Natural killer cell (primary cell): ENCODE results near the gene MCTP2. TPM values are rescaled to one million over a fixed set of nuclear protein-coding genes. Genes with fewer than 3 reads are reported as not detected.
A peak's percentile ranks its signal among the peaks of the same experiment; 100 is the strongest.

Experiments used
- ATAC-seq, 3 donors: fragments of 150-1000 bp in 2 of 3; fragments of 200-7000 bp in 1 of 3; cut with Tn5 transposase; 1 replicate in 1 of 3; 2 replicates in 2 of 3; pipeline ENCODE4 v1.10.0; 2021; ENCODE audit warnings: mild to moderate bottlenecking in 2 of 3, moderate library complexity in 2 of 3
- DNase-seq, 2 donors: peaks; one replicate each; pipeline versions ENCODE4 v3.0.0 to v3.0.0-alpha.2; 2013 to 2021; ENCODE audit warnings: mixed read lengths in 1 of 2
- H3K27ac ChIP-seq: one replicate; pipeline ENCODE4 v1.5.1; 2013; ENCODE audit warnings: mild to moderate bottlenecking, low read length
- H3K27me3 ChIP-seq: one replicate; pipeline ENCODE4 v1.6.1; 2013; ENCODE audit warnings: low read length; ENCODE audit not compliant: control insufficient read depth, insufficient read depth
- H3K36me3 ChIP-seq: one replicate; pipeline ENCODE4 v1.6.1; 2013; ENCODE audit warnings: low read length; ENCODE audit not compliant: control insufficient read depth, insufficient read depth
- H3K4me1 ChIP-seq: one replicate; pipeline ENCODE4 v1.6.1; 2013; ENCODE audit warnings: low read length; ENCODE audit not compliant: control insufficient read depth, insufficient read depth
- H3K4me3 ChIP-seq: one replicate; pipeline ENCODE4 v1.5.1; 2013; ENCODE audit warnings: low read length
- H3K9me3 ChIP-seq: one replicate; pipeline ENCODE4 v1.6.1; 2013; ENCODE audit warnings: low read length; ENCODE audit not compliant: control insufficient read depth, insufficient read depth
- H3K27ac Mint-ChIP-seq, 2 donors: one replicate each; pipeline ENCODE4 v1.8.0; 2022; ENCODE audit warnings: mild to moderate bottlenecking in 2 of 2, mixed read lengths in 2 of 2, moderate library complexity in 1 of 2
- H3K27me3 Mint-ChIP-seq, 2 donors: one replicate each; pipeline ENCODE4 v1.8.0; 2022; ENCODE audit warnings: low read depth in 2 of 2, mixed read lengths in 2 of 2
- H3K36me3 Mint-ChIP-seq: one replicate; pipeline ENCODE4 v1.8.0; 2022; ENCODE audit warnings: mixed read lengths
- H3K4me1 Mint-ChIP-seq, 2 donors: one replicate each; pipeline ENCODE4 v1.8.0; 2022; ENCODE audit warnings: mixed read lengths in 2 of 2
- H3K4me3 Mint-ChIP-seq: one replicate; pipeline ENCODE4 v1.8.0; 2022; ENCODE audit warnings: mild to moderate bottlenecking, moderate library complexity, mixed read lengths
- H3K9me3 Mint-ChIP-seq, 2 donors: one replicate each; pipeline ENCODE4 v1.8.0; 2022; ENCODE audit warnings: mixed read lengths in 2 of 2
- WGBS: methylation state at CpG from one replicate; pipeline ENCODE4 v1.1.7; 2013; ENCODE audit warnings: missing lambda C conversion rate; ENCODE audit not compliant: insufficient coverage; 5-methylcytosine and 5-hydroxymethylcytosine counted together
- intact Hi-C: fragments of 100-400 bp; cut with micrococcal nuclease; formaldehyde crosslinking; loops from one replicate; pipeline ENCODE4 v1.14.2; 2022
- total RNA-seq, 4 donors: library from RNA; stranded (reverse); fragments of 120-200 nt in 1 of 4; gene quantifications; one replicate each; pipeline versions ENCODE4 v1.2.3 to v1.2.4, GENCODE V29; 2013 to 2022
- TF ChIP-seq, protein P1 (sequence below): fragments of 200-600 bp; IDR thresholded peaks from one replicate; pipeline ENCODE4 v1.8.0; 2022; ENCODE audit warnings: antibody characterized with exemption

Gene MCTP2
- total RNA-seq, 3 donors from 2014 or later (not counting 1 experiment from before 2014, with no cell fraction given): 235 to 312 (median 261) TPM

DNA sequence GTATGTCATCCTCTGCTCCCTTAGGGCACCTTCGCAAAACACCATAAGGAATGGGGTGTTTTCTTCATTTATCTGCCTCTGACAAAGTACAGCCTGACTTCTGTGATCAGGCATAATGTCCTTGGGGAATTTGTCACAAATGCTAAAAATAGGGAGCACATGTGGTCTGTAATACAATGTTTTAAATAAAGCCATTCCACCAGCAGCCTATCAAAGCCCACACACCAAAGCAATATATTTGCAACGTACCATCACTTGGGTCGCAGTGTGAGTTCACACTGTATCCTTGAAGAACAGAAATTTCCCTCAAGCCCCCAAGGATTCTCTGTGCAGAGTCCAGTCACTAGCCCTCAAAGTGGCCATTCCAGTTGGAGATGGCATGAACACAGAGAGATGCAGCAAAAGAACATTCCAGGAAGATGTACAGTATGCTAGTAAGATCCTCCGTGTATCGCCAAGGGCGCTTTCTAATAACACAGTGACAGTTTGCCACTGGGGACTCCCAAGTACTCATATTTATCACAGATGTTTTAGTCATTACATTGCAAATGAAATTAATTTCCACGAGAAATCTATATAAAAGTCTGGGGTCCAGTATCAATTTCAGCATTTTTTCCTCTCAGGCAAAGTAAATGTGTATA is 246.7 kb downstream of the MCTP2 start:
- ATAC-seq (no peak), DNase-seq (no peak)
- H3K4me3 Mint-ChIP-seq: no peak overlapping the region
- TF ChIP-seq, protein P1, sequence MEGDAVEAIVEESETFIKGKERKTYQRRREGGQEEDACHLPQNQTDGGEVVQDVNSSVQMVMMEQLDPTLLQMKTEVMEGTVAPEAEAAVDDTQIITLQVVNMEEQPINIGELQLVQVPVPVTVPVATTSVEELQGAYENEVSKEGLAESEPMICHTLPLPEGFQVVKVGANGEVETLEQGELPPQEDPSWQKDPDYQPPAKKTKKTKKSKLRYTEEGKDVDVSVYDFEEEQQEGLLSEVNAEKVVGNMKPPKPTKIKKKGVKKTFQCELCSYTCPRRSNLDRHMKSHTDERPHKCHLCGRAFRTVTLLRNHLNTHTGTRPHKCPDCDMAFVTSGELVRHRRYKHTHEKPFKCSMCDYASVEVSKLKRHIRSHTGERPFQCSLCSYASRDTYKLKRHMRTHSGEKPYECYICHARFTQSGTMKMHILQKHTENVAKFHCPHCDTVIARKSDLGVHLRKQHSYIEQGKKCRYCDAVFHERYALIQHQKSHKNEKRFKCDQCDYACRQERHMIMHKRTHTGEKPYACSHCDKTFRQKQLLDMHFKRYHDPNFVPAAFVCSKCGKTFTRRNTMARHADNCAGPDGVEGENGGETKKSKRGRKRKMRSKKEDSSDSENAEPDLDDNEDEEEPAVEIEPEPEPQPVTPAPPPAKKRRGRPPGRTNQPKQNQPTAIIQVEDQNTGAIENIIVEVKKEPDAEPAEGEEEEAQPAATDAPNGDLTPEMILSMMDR: no peak
- peaks cover 2 to 5% of the 10 kb centered on the region in 2 donors for H3K9me3 Mint-ChIP-seq
- H3K27ac Mint-ChIP-seq: no peak overlapping the region
- no peaks in the 10 kb centered on the region for H3K27me3 Mint-ChIP-seq
- peaks cover 41% of the 10 kb centered on the region for H3K36me3 Mint-ChIP-seq
- H3K4me1 Mint-ChIP-seq: peaks cover 7 to 8% of the 10 kb centered on the region in 2 donors
- H3K36me3 ChIP-seq: peaks cover 75% of the 10 kb centered on the region
- no peaks in the 10 kb centered on the region for H3K9me3 ChIP-seq
- no peaks in the 10 kb centered on the region for H3K4me1 ChIP-seq
- no peaks in the 10 kb centered on the region for H3K27me3 ChIP-seq
- 95% methylated on average over 7 of the region's 7 CpGs for WGBS
- no peak overlapping the region for H3K27ac ChIP-seq
- intact Hi-C loops: no loop called here
- no peak overlapping the region for H3K4me3 ChIP-seq

DNA sequence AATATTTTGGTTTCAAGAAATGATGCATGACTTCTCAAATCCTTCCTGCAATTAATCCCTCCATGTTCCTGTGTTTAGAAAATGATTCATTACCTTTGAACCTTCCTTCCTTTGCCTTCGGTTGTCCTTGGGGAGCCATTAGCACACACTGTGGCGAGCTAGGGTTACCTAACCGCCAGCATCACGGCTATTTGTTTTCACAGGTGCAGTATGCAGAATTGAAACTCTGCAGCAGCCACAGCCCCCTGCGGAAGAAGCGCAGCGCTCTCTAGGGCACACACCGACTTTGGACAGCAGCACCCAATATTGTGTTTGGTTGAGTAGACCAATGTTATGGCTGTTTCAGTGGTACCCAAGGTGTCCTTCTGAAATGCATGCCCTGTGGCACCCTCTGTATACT is 247.4 kb downstream of the MCTP2 start:
- ATAC-seq (no peak), DNase-seq (no peak)
- peaks cover 46% of the 10 kb centered on the region for H3K36me3 Mint-ChIP-seq
- H3K4me3 Mint-ChIP-seq: no peak overlapping the region
- Histone ChIP-seq H3K4me3 (no peak overlapping the region), H3K4me1 (no peaks in the 10 kb centered on the region), H3K9me3 (no peaks in the 10 kb centered on the region), H3K36me3 (peaks cover 72% of the 10 kb centered on the region), H3K27me3 (no peaks in the 10 kb centered on the region), H3K27ac (no peak overlapping the region)
- intact Hi-C loops: no loop called here
- TF ChIP-seq, protein P1: no peak
- WGBS: 83% methylated on average over 8 of the region's 8 CpGs
- peak overlapping the region in 1 of 2 donors; percentile 52 for H3K27ac Mint-ChIP-seq
- H3K9me3 Mint-ChIP-seq: peaks cover 2 to 5% of the 10 kb centered on the region in 2 donors
- H3K27me3 Mint-ChIP-seq: no peaks in the 10 kb centered on the region
- peaks cover 6 to 7% of the 10 kb centered on the region in 2 donors for H3K4me1 Mint-ChIP-seq

DNA sequence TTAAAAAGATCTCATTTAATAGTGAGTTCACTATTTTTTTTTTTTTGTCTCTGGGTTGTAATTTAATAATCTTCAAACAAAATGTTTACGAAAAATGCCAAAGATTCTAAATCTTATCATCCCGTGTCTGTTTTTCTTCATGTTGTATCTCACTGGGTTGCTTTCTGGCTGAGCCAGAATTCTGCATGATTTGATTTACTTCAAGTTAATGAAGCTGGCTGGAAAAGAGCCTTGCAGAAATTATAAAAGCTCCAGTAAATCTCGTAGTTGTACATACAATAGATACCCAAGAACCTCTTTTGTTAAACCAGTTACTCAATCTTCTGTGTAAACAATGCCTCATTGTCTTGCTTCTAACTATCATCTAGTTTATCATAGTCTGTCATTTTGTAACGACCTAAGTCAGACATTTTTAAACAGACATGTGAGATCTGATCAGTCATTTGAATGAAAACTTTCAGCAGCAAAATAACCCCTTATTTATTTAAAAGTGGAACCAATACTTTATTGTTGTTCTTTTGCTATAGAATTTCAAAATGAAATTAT is 249.0 kb downstream of the MCTP2 start:
- Mint-ChIP-seq H3K4me1 (peaks cover 0 to 1% of the 10 kb centered on the region in 2 donors), H3K36me3 (peaks cover 46% of the 10 kb centered on the region), H3K27me3 (no peaks in the 10 kb centered on the region), H3K9me3 (peaks cover 2 to 5% of the 10 kb centered on the region in 2 donors), H3K27ac (peak overlapping the region in 1 of 2 donors; percentile 52), H3K4me3 (no peak overlapping the region)
- intact Hi-C loops: no loop called here
- DNase-seq (no peak), ATAC-seq (no peak)
- 100% methylated on average over 4 of the region's 4 CpGs for WGBS
- H3K4me3 ChIP-seq: no peak overlapping the region
- H3K4me1 ChIP-seq: no peaks in the 10 kb centered on the region
- no peaks in the 10 kb centered on the region for H3K27me3 ChIP-seq
- H3K9me3 ChIP-seq: peaks cover 4% of the 10 kb centered on the region
- H3K36me3 ChIP-seq: peaks cover 63% of the 10 kb centered on the region
- TF ChIP-seq, protein P1: no peak
- H3K27ac ChIP-seq: no peak overlapping the region
